HG03066 (cell line): ENCODE results near the gene GOLGA8B.
"Not testable (repeated sequence)": the region's sequence is repeated elsewhere in the genome, so short reads cannot be mapped to it uniquely, and the experiment has no call there.

ENCODE experiments used
- ATAC-seq: cut with Tn5 transposase; IDR thresholded peaks from one replicate; pipeline ENCODE4 v1.9.1; 2021; ENCODE audit warnings: low read depth; ENCODE audit not compliant: unreplicated experiment

The GOLGA8B gene

GRCh38 chr15:34567174-34567573, 16.3 kb downstream of the GOLGA8B start:
- ATAC-seq = not testable (repeated sequence)

- ATAC-seq = not testable (repeated sequence)
Measured at GRCh38 chr15:34564711-34565110, 18.7 kb downstream of the GOLGA8B start.

- ATAC-seq = not testable (repeated sequence)
Measured at GRCh38 chr15:34560814-34561213, 22.6 kb downstream of the GOLGA8B start.

DNA sequence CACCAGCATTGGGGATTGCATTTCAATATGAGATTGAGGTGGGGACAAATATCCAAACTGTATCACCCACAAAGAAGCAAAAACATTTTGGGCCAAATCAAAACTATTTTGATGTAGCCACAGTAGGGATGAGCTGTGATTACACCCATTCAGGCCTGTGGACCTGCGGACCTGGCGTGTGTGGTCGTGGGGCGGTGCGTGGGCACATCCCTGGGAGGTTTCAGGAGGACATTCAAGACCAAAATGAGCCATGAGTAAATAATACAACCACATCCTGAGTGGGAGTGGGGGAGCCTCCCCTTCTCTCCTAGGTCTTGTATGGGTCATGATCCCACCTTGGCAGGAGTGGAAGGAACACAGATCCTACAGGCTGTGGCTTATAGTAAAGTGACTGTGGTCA, 23.7 kb downstream of the GOLGA8B start:
- ATAC-seq = not testable (repeated sequence)

DNA sequence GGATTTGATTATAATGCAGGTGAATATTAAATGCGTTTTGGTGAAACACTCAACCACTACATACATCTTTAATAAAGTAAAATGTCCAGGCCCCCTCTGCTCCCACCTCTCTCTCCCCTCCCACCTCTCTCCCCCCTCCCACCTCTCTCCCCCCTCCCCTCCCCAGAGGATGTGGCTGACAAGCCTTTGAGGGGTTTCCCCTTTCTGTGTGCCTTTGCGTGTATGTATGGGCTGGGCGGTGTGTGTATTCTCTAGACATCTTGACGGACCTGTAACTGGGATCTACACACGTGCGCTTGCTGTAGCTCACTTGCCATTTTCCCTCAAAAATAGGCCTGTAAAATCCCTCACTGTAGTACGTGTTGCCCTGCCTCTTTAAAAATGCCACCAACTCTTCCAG, 28.3 kb downstream of the GOLGA8B start:
- ATAC-seq = not testable (repeated sequence)

DNA sequence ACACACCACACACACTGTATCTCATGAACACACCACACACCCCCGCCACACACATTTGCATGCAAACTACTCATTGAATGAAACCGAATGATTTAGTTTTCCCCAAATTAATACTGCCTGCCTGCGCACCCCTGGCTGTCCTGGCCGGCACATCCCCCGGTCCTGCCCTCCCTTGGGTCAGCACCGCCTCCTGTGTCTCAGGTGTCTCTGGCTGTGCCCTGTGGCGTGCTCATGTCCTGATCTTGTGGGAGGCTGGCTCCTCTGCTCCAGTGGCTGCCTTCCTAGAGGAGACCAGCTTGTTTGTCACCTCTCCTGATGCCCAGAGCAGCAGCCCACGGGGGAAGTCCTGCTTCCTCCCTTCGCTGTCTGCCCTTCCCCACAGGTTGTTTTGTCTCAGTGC, 28.7 kb downstream of the GOLGA8B start:
- not testable (repeated sequence) for ATAC-seq

GRCh38 chr15:34554126-34554525, 29.3 kb downstream of the GOLGA8B start:
- ATAC-seq = not testable (repeated sequence)

GRCh38 chr15:34550129-34550528, 33.3 kb downstream of the GOLGA8B start:
- not testable (repeated sequence) for ATAC-seq

- not testable (repeated sequence) for ATAC-seq
Measured at GRCh38 chr15:34549381-34549809, 34.1 kb downstream of the GOLGA8B start.

DNA sequence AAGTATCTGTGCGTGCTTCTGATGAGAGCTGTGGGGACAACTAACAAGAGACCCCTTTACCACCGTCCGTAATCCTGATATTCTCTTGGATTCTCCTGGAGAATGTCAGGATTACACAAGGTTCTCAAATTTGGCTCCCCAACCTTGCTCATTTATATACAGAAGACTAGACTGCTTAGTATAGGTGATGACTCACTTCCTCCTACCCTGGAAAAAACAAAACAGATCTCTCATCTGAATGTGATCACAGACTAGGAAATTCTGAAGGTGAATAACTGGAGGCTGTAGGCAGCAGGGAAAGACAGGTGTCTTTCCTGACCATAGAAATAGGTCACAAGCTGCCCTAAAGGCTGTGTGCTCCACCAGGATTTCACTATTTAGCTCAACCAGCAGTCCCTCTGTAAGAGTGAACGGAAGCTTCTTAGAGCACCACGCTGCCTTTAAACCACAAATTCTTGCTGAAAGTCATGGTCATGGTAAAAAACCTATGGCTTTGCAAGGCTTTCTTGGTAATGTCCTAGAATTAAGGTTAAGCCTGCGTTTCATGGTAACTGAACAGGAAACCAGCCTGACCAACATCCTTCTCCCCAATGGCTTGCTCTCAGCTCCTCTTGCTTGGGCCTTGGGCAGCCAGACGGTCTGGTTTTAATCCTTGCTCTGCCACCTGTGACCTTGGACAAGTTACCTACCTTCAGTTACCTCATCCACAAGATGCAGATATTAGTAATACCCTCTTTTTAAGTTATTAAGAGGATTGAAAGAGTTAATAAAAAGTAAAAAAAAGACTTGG, 39.4 kb downstream of the GOLGA8B start:
- not testable (repeated sequence) for ATAC-seq

- ATAC-seq = not testable (repeated sequence)
Measured at GRCh38 chr15:34535857-34536256, 47.6 kb downstream of the GOLGA8B start.
